ENCODE data around the gene SLC6A17. TPM values are rescaled to one million over a fixed set of nuclear protein-coding genes. Genes with fewer than 3 reads are reported as not detected.

The SLC6A17 gene
- total RNA-seq, 1 experiment from 2014 or later: not detected

DNA sequence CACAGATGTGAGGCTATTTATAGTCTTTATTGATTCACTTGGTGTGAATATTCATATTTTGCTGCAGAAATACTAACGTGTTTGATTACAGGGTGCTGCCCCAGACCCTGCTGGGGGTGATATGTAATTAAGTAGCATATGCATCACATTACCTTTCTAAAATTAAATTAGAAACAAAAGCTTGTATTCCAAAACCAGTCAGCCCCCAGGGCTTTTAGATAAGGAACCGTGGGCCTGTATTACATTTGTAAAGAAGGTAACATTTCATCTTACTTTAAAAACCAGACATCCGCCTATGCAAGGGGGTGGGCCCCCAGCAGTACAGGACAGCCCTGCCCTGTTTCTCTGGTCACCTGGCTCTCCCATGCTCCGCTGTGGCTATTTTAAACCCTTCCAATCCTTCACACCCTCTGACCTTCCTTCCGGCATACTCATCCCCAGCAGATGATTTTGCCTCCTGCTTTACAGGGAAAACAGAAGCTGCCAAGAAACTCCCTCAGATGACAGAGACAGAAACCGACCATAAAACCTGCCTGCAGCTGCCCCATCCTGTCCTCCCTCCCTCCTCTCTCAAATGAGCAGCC is 37.8 kb downstream of the SLC6A17 start:
- no peak for TF ChIP-seq EZH2 (IDR thresholded peaks at IDR 0.05; ENCODE audit: borderline replicate concordance, low read depth, low read length, poor library complexity, severe bottlenecking)
- TF ChIP-seq CTCF (conservative IDR thresholded peaks at IDR 0.05; ENCODE audit: low read depth, low read length): no peak
- Histone ChIP-seq H3K4me1 (ENCODE audit: insufficient read depth, low read length, poor library complexity, severe bottlenecking) (no peaks in the 10 kb centered on the region), H3K27me3 (replicated peaks; ENCODE audit: insufficient read depth, low read depth, low read length, poor library complexity) (peaks cover 10% of the 10 kb centered on the region), H3K36me3 (ENCODE audit: insufficient read depth, low read length, poor library complexity, severe bottlenecking) (no peaks in the 10 kb centered on the region), H3K4me3 (ENCODE audit: low read depth, low read length, poor library complexity, severe bottlenecking) (no peak overlapping the region), H3K9me3 (ENCODE audit: low read depth, low read length, poor library complexity, severe bottlenecking) (no peaks in the 10 kb centered on the region), H3K27ac (ENCODE audit: low read depth, low read length, poor library complexity, severe bottlenecking) (no peak overlapping the region)
- intact Hi-C loops (cut with micrococcal nuclease; ENCODE audit: unreplicated experiment): no loop called here
- POLR2A ChIA-PET (ENCODE audit: low non-redundant PET): no interaction called here
- no peak for DNase-seq (ENCODE audit: low spot score)
- CTCF ChIA-PET: no interaction called here
- BruUV-seq (replicated peaks): no TSS peak

- Histone ChIP-seq H3K4me1 (ENCODE audit: insufficient read depth, low read length, poor library complexity, severe bottlenecking) (no peaks in the 10 kb centered on the region), H3K27ac (ENCODE audit: low read depth, low read length, poor library complexity, severe bottlenecking) (no peak overlapping the region), H3K27me3 (replicated peaks; ENCODE audit: insufficient read depth, low read depth, low read length, poor library complexity) (peaks cover 5% of the 10 kb centered on the region), H3K4me3 (ENCODE audit: low read depth, low read length, poor library complexity, severe bottlenecking) (no peak overlapping the region), H3K9me3 (ENCODE audit: low read depth, low read length, poor library complexity, severe bottlenecking) (no peaks in the 10 kb centered on the region), H3K36me3 (ENCODE audit: insufficient read depth, low read length, poor library complexity, severe bottlenecking) (no peaks in the 10 kb centered on the region)
- ChIA-PET POLR2A (ENCODE audit: low non-redundant PET) (no interaction called here), CTCF (no interaction called here)
- intact Hi-C loops (cut with micrococcal nuclease; ENCODE audit: unreplicated experiment): no loop called here
- BruUV-seq (replicated peaks): no TSS peak
- no peak for DNase-seq (ENCODE audit: low spot score)
- TF ChIP-seq CTCF (conservative IDR thresholded peaks at IDR 0.05; ENCODE audit: low read depth, low read length): no peak
- TF ChIP-seq EZH2 (IDR thresholded peaks at IDR 0.05; ENCODE audit: borderline replicate concordance, low read depth, low read length, poor library complexity, severe bottlenecking): no peak
Observed at GRCh38 chr1:110189181-110189580, 38.9 kb downstream of the SLC6A17 start.

DNA sequence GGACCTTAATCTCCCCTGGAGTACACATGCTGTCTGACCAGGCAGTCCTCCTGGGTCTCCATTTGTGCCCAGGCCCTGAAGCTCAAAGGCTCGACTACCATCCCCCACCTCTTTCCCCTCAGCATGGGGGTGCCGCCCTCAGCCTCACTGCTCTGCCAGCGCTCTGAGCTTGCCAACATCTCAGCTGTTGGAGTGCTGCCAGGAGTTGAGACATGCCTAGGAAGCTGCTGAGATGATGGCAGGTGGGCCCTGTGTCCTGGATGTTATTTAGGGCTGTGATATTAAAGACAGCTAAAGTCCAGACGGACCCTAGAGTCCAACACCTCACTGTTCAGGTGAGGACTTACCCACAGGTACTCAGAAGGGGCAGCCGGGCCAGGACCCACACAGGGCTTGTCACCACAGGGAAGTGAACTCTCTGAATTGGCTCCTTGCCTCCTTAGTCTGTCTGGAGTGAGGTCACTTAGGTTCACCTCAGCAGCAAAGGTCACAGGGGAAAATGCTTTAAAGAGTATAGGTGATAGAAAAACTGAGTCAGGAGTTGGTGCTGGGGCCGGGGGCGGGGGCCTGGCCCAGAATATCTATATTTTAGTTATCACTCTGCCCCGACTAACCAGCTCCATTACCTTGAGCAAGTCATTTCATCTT is 40.1 kb downstream of the SLC6A17 start:
- TF ChIP-seq CTCF (conservative IDR thresholded peaks at IDR 0.05; ENCODE audit: low read depth, low read length) (no peak), EZH2 (IDR thresholded peaks at IDR 0.05; ENCODE audit: borderline replicate concordance, low read depth, low read length, poor library complexity, severe bottlenecking) (no peak)
- ChIA-PET CTCF (no interaction called here), POLR2A (ENCODE audit: low non-redundant PET) (no interaction called here)
- Histone ChIP-seq H3K9me3 (ENCODE audit: low read depth, low read length, poor library complexity, severe bottlenecking) (no peaks in the 10 kb centered on the region), H3K36me3 (ENCODE audit: insufficient read depth, low read length, poor library complexity, severe bottlenecking) (no peaks in the 10 kb centered on the region), H3K4me1 (ENCODE audit: insufficient read depth, low read length, poor library complexity, severe bottlenecking) (no peaks in the 10 kb centered on the region), H3K27me3 (replicated peaks; ENCODE audit: insufficient read depth, low read depth, low read length, poor library complexity) (no peaks in the 10 kb centered on the region), H3K4me3 (ENCODE audit: low read depth, low read length, poor library complexity, severe bottlenecking) (no peak overlapping the region), H3K27ac (ENCODE audit: low read depth, low read length, poor library complexity, severe bottlenecking) (no peak overlapping the region)
- peak; percentile 52 for DNase-seq (ENCODE audit: low spot score)
- intact Hi-C loops (cut with micrococcal nuclease; ENCODE audit: unreplicated experiment): no loop called here
- no TSS peak for BruUV-seq (replicated peaks)

Data from A673 (cell line).